ENCODE data around the gene ACKR2.

- TF ChIP-seq EZH2 (IDR thresholded peaks at IDR 0.05; ENCODE audit: insufficient read depth, poor library complexity, severe bottlenecking) (no peak), EZH2phosphoT487 (IDR thresholded peaks at IDR 0.05; ENCODE audit: insufficient read depth, low read depth) (no peak)
These were observed 10.2 kb downstream of the ACKR2 start for GRCh38 chr3:42819351-42819965.
